B cell (primary cell): Measurements from ENCODE around the gene TSHB. TPM values are rescaled to one million over a fixed set of nuclear protein-coding genes. Genes with fewer than 3 reads are reported as not detected.

Source experiments
- ATAC-seq: fragments of 200-7000 bp; cut with Tn5 transposase; one replicate; pipeline ENCODE4 v1.10.0; 2021; ENCODE audit warnings: low read depth, mild to moderate bottlenecking, moderate number of reproducible peaks, moderate library complexity
- CTCF ChIA-PET: fragments of 350-600 bp; sonication (Branson Sonifier 250); formaldehyde crosslinking; loops from one replicate; lab custom pipeline; 2021; ENCODE audit warnings: antibody characterized with exemption, inconsistent platforms; lab: Charles Lee
- POLR2A ChIA-PET: fragments of 350-600 bp; sonication (Branson Sonifier 250); formaldehyde crosslinking; loops from one replicate; lab custom pipeline; 2021; ENCODE audit warnings: antibody characterized with exemption; lab: Charles Lee
- DNase-seq: peaks from one replicate; pipeline ENCODE4 v3.0.0; 2013
- H2AFZ ChIP-seq: 2 replicates; pipeline ENCODE4 v1.6.1; 2012; ENCODE audit warnings: mild to moderate bottlenecking, low read depth, low read length; ENCODE audit not compliant: insufficient read depth, poor library complexity, severe bottlenecking
- H3K27ac ChIP-seq, 2 donors: 1 replicate in 1 of 2; 2 replicates in 1 of 2; pipeline ENCODE4 v1.5.1; 2012 to 2013; ENCODE audit warnings: low read length in 2 of 2, mild to moderate bottlenecking in 2 of 2, moderate library complexity in 1 of 2
- H3K27me3 ChIP-seq, 4 experiments: fragments of 200-600 bp in 1 of 4; sonication (generic) in 1 of 4; replicated peaks in 1 of 4; 1 replicate in 2 of 4; 2 replicates in 2 of 4; pipeline versions ENCODE4 v1.6.1 to v1.7.0; 2013 to 2016; ENCODE audit warnings: low read length in 3 of 4, mild to moderate bottlenecking in 2 of 4, mixed read lengths in 1 of 4, moderate library complexity in 1 of 4; ENCODE audit not compliant: insufficient read depth in 4 of 4, control insufficient read depth in 3 of 4; ENCODE audit errors: control extremely low read depth in 1 of 4
- H3K36me3 ChIP-seq, 2 experiments: replicated peaks in 1 of 2; 1 replicate in 1 of 2; 2 replicates in 1 of 2; pipeline versions ENCODE4 v1.6.1 to v1.7.1; 2013; ENCODE audit warnings: low read length in 1 of 2; ENCODE audit not compliant: insufficient read depth in 2 of 2, control insufficient read depth in 1 of 2; ENCODE audit errors: control extremely low read depth in 1 of 2, extremely low read depth in 1 of 2
- H3K4me1 ChIP-seq, 2 donors: fragments of 200-600 bp in 1 of 2; sonication (generic) in 1 of 2; 1 replicate in 1 of 2; 2 replicates in 1 of 2; pipeline versions ENCODE4 v1.5.1 to v1.6.1; 2013 to 2017; ENCODE audit warnings: low read length in 2 of 2; ENCODE audit not compliant: control insufficient read depth in 2 of 2, insufficient read depth in 2 of 2
- H3K4me2 ChIP-seq: replicated peaks from 2 replicates; pipeline ENCODE3; 2012; ENCODE audit warnings: mild to moderate bottlenecking, low read depth, low read length; ENCODE audit not compliant: poor library complexity, severe bottlenecking
- H3K4me3 ChIP-seq, 5 experiments: fragments of 200-600 bp in 1 of 5; sonication (generic) in 1 of 5; 1 replicate in 3 of 5; 2 replicates in 2 of 5; pipeline versions ENCODE4 v1.5.1 to v1.7.0; 2011 to 2016; ENCODE audit warnings: low read length in 4 of 5, mild to moderate bottlenecking in 4 of 5, low read depth in 2 of 5, control low read depth in 1 of 5, moderate library complexity in 1 of 5; ENCODE audit not compliant: insufficient read depth in 1 of 5; ENCODE audit errors: control extremely low read depth in 1 of 5, extremely low read depth in 1 of 5
- H3K79me2 ChIP-seq: fragments of 200-600 bp; sonication (generic); one replicate; pipeline ENCODE4 v1.6.0; 2016; ENCODE audit warnings: low read length; ENCODE audit not compliant: control insufficient read depth, insufficient read depth
- H3K9ac ChIP-seq: fragments of 200-600 bp; sonication (generic); 2 replicates; pipeline ENCODE4 v1.6.1; 2017; ENCODE audit warnings: mild to moderate bottlenecking, low read length, moderate library complexity
- H3K9me3 ChIP-seq, 3 donors: one replicate each; pipeline versions ENCODE4 v1.6.1 to v1.7.1; 2013; ENCODE audit warnings: low read length in 2 of 3; ENCODE audit not compliant: control insufficient read depth in 2 of 3, insufficient read depth in 1 of 3; ENCODE audit errors: control extremely low read depth in 1 of 3
- H4K20me1 ChIP-seq: 2 replicates; pipeline ENCODE4 v1.6.0; 2012; ENCODE audit warnings: mild to moderate bottlenecking, low read length; ENCODE audit not compliant: insufficient read depth, control insufficient read depth, poor library complexity, severe bottlenecking
- H3K27ac Mint-ChIP-seq: one replicate; pipeline ENCODE4 v1.8.0; 2021; ENCODE audit warnings: mixed read lengths
- H3K27me3 Mint-ChIP-seq: one replicate; pipeline ENCODE4 v1.8.0; 2021; ENCODE audit warnings: mixed read lengths
- H3K4me1 Mint-ChIP-seq: one replicate; pipeline ENCODE4 v1.8.0; 2021; ENCODE audit warnings: mixed read lengths
- H3K4me3 Mint-ChIP-seq: one replicate; pipeline ENCODE4 v1.8.0; 2021; ENCODE audit warnings: mixed read lengths
- H3K9me3 Mint-ChIP-seq: one replicate; pipeline ENCODE4 v1.8.0; 2022; ENCODE audit warnings: mixed read lengths; ENCODE audit not compliant: insufficient read depth
- EZH2 ChIP-seq: IDR thresholded peaks from 2 replicates; pipeline ENCODE4 v1.6.1; 2012; ENCODE audit warnings: borderline replicate concordance, low read depth, mild to moderate bottlenecking, moderate library complexity, low read length; ENCODE audit not compliant: insufficient read depth, poor library complexity, severe bottlenecking
- WGBS: methylation state at CpG from one replicate; pipeline ENCODE4 v1.1.5; 2013; ENCODE audit warnings: missing lambda C conversion rate; ENCODE audit not compliant: insufficient coverage; 5-methylcytosine and 5-hydroxymethylcytosine counted together
- intact Hi-C: fragments of 100-400 bp; cut with micrococcal nuclease; formaldehyde crosslinking; loops from one replicate; pipeline ENCODE4 v1.10.0; 2022
- polyA plus RNA-seq: library from polyadenylated mRNA; depleted of rRNA; stranded (reverse); fragments of >200 nt; gene quantifications from 2 replicates; pipeline ENCODE4 v1.2.3, GENCODE V29; 2012
- total RNA-seq, 2 donors: library from RNA; stranded (reverse); fragments of 120-200 nt in 1 of 2; gene quantifications; 1 replicate in 1 of 2; 2 replicates in 1 of 2; pipeline versions ENCODE4 v1.2.3 to v1.2.4, GENCODE V29; 2013 to 2022
- TF ChIP-seq, protein P1 (sequence below): fragments of 200-600 bp; IDR thresholded peaks from one replicate; pipeline ENCODE4 v1.8.0; 2022; ENCODE audit warnings: antibody characterized with exemption, mild to moderate bottlenecking

Gene TSHB
- total and polyA plus RNA-seq, 2 donors (not counting 1 experiment from before 2014, with no cell fraction given), result not detected

DNA sequence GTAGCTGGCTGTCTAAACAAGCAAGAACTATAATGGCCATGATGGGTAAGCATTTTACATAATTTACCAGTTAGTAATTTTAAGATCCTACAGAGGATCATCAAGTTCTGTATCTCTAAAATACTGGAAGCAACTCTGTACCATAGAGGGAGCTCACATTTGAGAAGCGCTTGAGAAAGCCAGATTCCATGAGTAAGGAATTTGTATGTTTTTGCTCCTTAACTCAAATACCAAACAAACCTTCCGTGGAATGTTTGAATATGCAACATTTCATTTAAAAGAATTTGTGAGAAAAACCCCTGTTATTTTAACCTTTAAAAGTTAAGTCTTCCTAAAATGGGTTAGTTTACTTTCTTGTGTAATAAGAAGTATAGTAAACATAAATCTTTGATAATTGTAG lies 2.0 kb downstream of the TSHB start:
- Histone ChIP-seq H3K79me2 (no peaks in the 10 kb centered on the region), H3K27ac (no peak overlapping the region), H3K4me3 (no peak overlapping the region), H3K9ac (no peak overlapping the region), H2AFZ (no peak overlapping the region), H3K36me3 (no peaks in the 10 kb centered on the region), H3K27me3 (peaks cover 0 to 4% (median 0%) of the 10 kb centered on the region in 4 experiments), H3K4me2 (no peak overlapping the region), H3K9me3 (no peaks in the 10 kb centered on the region), H4K20me1 (no peaks in the 10 kb centered on the region), H3K4me1 (no peaks in the 10 kb centered on the region)
- H3K4me3 Mint-ChIP-seq, result no peak overlapping the region
- ChIA-PET POLR2A (no interaction called here), CTCF (interaction anchor here (1.7 kb wide), 1 partner anchor 19 kb away, joined by 3 read pairs; no protein-coding TSS in a partner anchor)
- no peak overlapping the region for H3K27ac Mint-ChIP-seq
- ATAC-seq (no peak), DNase-seq (no peak)
- no peaks in the 10 kb centered on the region for H3K4me1 Mint-ChIP-seq
- no peaks in the 10 kb centered on the region for H3K9me3 Mint-ChIP-seq
- H3K27me3 Mint-ChIP-seq, result peaks cover 30% of the 10 kb centered on the region
- WGBS, result no CpG with 5 or more reads among the region's 2 CpGs
- intact Hi-C loops, result no loop called here
- TF ChIP-seq, protein P1, sequence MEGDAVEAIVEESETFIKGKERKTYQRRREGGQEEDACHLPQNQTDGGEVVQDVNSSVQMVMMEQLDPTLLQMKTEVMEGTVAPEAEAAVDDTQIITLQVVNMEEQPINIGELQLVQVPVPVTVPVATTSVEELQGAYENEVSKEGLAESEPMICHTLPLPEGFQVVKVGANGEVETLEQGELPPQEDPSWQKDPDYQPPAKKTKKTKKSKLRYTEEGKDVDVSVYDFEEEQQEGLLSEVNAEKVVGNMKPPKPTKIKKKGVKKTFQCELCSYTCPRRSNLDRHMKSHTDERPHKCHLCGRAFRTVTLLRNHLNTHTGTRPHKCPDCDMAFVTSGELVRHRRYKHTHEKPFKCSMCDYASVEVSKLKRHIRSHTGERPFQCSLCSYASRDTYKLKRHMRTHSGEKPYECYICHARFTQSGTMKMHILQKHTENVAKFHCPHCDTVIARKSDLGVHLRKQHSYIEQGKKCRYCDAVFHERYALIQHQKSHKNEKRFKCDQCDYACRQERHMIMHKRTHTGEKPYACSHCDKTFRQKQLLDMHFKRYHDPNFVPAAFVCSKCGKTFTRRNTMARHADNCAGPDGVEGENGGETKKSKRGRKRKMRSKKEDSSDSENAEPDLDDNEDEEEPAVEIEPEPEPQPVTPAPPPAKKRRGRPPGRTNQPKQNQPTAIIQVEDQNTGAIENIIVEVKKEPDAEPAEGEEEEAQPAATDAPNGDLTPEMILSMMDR, result no peak
- TF ChIP-seq EZH2, result no peak

GRCh38 chr1:115035652-115036051 lies 6.0 kb downstream of the TSHB start:
- Mint-ChIP-seq H3K4me1 (no peaks in the 10 kb centered on the region), H3K27ac (no peak overlapping the region), H3K4me3 (no peak overlapping the region), H3K27me3 (peaks cover 9% of the 10 kb centered on the region), H3K9me3 (no peaks in the 10 kb centered on the region)
- H3K79me2 ChIP-seq, result no peaks in the 10 kb centered on the region
- WGBS, result no CpG with 5 or more reads among the region's 1 CpG
- H3K4me2 ChIP-seq, result no peak overlapping the region
- no peak overlapping the region for H3K4me3 ChIP-seq
- no peaks in the 10 kb centered on the region for H3K9me3 ChIP-seq
- H2AFZ ChIP-seq, result no peak overlapping the region
- no peak for ATAC-seq
- H3K4me1 ChIP-seq, result no peaks in the 10 kb centered on the region
- POLR2A ChIA-PET, result no interaction called here
- intact Hi-C loops, result no loop called here
- no peaks in the 10 kb centered on the region for H4K20me1 ChIP-seq
- no peak overlapping the region for H3K9ac ChIP-seq
- DNase-seq, result no peak
- peaks cover 0 to 4% (median 1%) of the 10 kb centered on the region in 4 experiments for H3K27me3 ChIP-seq
- H3K27ac ChIP-seq, result no peak overlapping the region
- H3K36me3 ChIP-seq, result no peaks in the 10 kb centered on the region
- no peak for TF ChIP-seq EZH2
- TF ChIP-seq, protein P1, result no peak
- CTCF ChIA-PET, result interaction anchor here (0.7 to 1.2 kb wide), 2 partner anchors 17 to 19 kb away, joined by 3 read pairs; no protein-coding TSS in a partner anchor
